ENCODE data around the gene SLC6A1.

Gene SLC6A1

GRCh38 chr3:10952525-10952924 lies 40.0 kb upstream of the SLC6A1 start:
- Histone ChIP-seq H3K4me1 (ENCODE audit: low read length) (no peaks in the 10 kb centered on the region), H3K79me2 (ENCODE audit: low read length) (no peaks in the 10 kb centered on the region), H3K9me3 (ENCODE audit: insufficient read depth, low read length) (no peaks in the 10 kb centered on the region), H3K27me3 (ENCODE audit: low read depth, low read length) (0 out of 2 replicates have a peak, but pooled peaks cover 5% of the 10 kb centered on the region), H3K4me2 (ENCODE audit: low read length) (no peak overlapping the region), H3K36me3 (replicated peaks; ENCODE audit: low read depth, low read length) (no peaks in the 10 kb centered on the region), H4K20me1 (ENCODE audit: insufficient read depth, low read length) (no peaks in the 10 kb centered on the region), H3K4me3 (ENCODE audit: low read length) (no peak overlapping the region), H3K27ac (ENCODE audit: low read length) (no peak overlapping the region), H3K9ac (ENCODE audit: low read length) (no peak overlapping the region), H2AFZ (ENCODE audit: low read depth, low read length) (no peak overlapping the region)
- no peak for TF ChIP-seq CTCF (IDR thresholded peaks at IDR 0.05; ENCODE audit: low read depth, low read length)
- TF ChIP-seq EZH2phosphoT487 (IDR thresholded peaks at IDR 0.05; ENCODE audit: low read depth): no peak

GRCh38 chr3:10954740-10955139 lies 37.8 kb upstream of the SLC6A1 start:
- Histone ChIP-seq H3K27ac (ENCODE audit: low read length) (no peak overlapping the region), H2AFZ (ENCODE audit: low read depth, low read length) (no peak overlapping the region), H3K27me3 (ENCODE audit: low read depth, low read length) (0 out of 2 replicates have a peak, but pooled peaks cover 5% of the 10 kb centered on the region), H4K20me1 (ENCODE audit: insufficient read depth, low read length) (no peaks in the 10 kb centered on the region), H3K4me2 (ENCODE audit: low read length) (no peak overlapping the region), H3K9me3 (ENCODE audit: insufficient read depth, low read length) (no peaks in the 10 kb centered on the region), H3K9ac (ENCODE audit: low read length) (no peak overlapping the region), H3K4me1 (ENCODE audit: low read length) (no peaks in the 10 kb centered on the region), H3K4me3 (ENCODE audit: low read length) (no peak overlapping the region), H3K36me3 (replicated peaks; ENCODE audit: low read depth, low read length) (no peaks in the 10 kb centered on the region), H3K79me2 (ENCODE audit: low read length) (no peaks in the 10 kb centered on the region)
- no peak for TF ChIP-seq CTCF (IDR thresholded peaks at IDR 0.05; ENCODE audit: low read depth, low read length)
- TF ChIP-seq EZH2phosphoT487 (IDR thresholded peaks at IDR 0.05; ENCODE audit: low read depth): no peak

- H2AFZ ChIP-seq (ENCODE audit: low read depth, low read length): no peak overlapping the region
- no peaks in the 10 kb centered on the region for H4K20me1 ChIP-seq (ENCODE audit: insufficient read depth, low read length)
- TF ChIP-seq CTCF (IDR thresholded peaks at IDR 0.05; ENCODE audit: low read depth, low read length): no peak
- TF ChIP-seq EZH2phosphoT487 (IDR thresholded peaks at IDR 0.05; ENCODE audit: low read depth): no peak
- no peak overlapping the region for H3K27ac ChIP-seq (ENCODE audit: low read length)
- no peak overlapping the region for H3K9ac ChIP-seq (ENCODE audit: low read length)
- no peaks in the 10 kb centered on the region for H3K9me3 ChIP-seq (ENCODE audit: insufficient read depth, low read length)
- H3K79me2 ChIP-seq (ENCODE audit: low read length): no peaks in the 10 kb centered on the region
- no peak overlapping the region for H3K4me3 ChIP-seq (ENCODE audit: low read length)
- H3K4me1 ChIP-seq (ENCODE audit: low read length): no peaks in the 10 kb centered on the region
- H3K27me3 ChIP-seq (ENCODE audit: low read depth, low read length): 0 out of 2 replicates have a peak, but pooled peaks cover 5% of the 10 kb centered on the region
- no peaks in the 10 kb centered on the region for H3K36me3 ChIP-seq (replicated peaks; ENCODE audit: low read depth, low read length)
- H3K4me2 ChIP-seq (ENCODE audit: low read length): no peak overlapping the region
These were observed 36.7 kb upstream of the SLC6A1 start for GRCh38 chr3:10955711-10956453.

GRCh38 chr3:10956531-10956930 lies 36.0 kb upstream of the SLC6A1 start:
- TF ChIP-seq EZH2phosphoT487 (IDR thresholded peaks at IDR 0.05; ENCODE audit: low read depth) (no peak), CTCF (IDR thresholded peaks at IDR 0.05; ENCODE audit: low read depth, low read length) (no peak)
- Histone ChIP-seq H3K79me2 (ENCODE audit: low read length) (no peaks in the 10 kb centered on the region), H3K9ac (ENCODE audit: low read length) (no peak overlapping the region), H4K20me1 (ENCODE audit: insufficient read depth, low read length) (no peaks in the 10 kb centered on the region), H3K27me3 (ENCODE audit: low read depth, low read length) (0 out of 2 replicates have a peak, but pooled peaks cover 5% of the 10 kb centered on the region), H2AFZ (ENCODE audit: low read depth, low read length) (no peak overlapping the region), H3K4me2 (ENCODE audit: low read length) (no peak overlapping the region), H3K36me3 (replicated peaks; ENCODE audit: low read depth, low read length) (no peaks in the 10 kb centered on the region), H3K9me3 (ENCODE audit: insufficient read depth, low read length) (no peaks in the 10 kb centered on the region), H3K4me3 (ENCODE audit: low read length) (no peak overlapping the region), H3K4me1 (ENCODE audit: low read length) (no peaks in the 10 kb centered on the region), H3K27ac (ENCODE audit: low read length) (no peak overlapping the region)

Measured in OCI-LY3 (cell line).